Measurements from ENCODE around the gene TMIE. TPM values are rescaled to one million over a fixed set of nuclear protein-coding genes. Genes with fewer than 3 reads are reported as not detected.

The TMIE gene
- total RNA-seq, 1 donor: not detected

GRCh38 chr3:46669191-46669999 is 31.8 kb upstream of the TMIE start:
- TF ChIP-seq CTCF (IDR thresholded peaks at IDR 0.05; ENCODE audit: insufficient read depth, low read depth, low read length): no peak
- H3K4me3 ChIP-seq (ENCODE audit: low read depth, low read length): no peak overlapping the region
- no peak for DNase-seq (ENCODE audit: low read depth)

DNA sequence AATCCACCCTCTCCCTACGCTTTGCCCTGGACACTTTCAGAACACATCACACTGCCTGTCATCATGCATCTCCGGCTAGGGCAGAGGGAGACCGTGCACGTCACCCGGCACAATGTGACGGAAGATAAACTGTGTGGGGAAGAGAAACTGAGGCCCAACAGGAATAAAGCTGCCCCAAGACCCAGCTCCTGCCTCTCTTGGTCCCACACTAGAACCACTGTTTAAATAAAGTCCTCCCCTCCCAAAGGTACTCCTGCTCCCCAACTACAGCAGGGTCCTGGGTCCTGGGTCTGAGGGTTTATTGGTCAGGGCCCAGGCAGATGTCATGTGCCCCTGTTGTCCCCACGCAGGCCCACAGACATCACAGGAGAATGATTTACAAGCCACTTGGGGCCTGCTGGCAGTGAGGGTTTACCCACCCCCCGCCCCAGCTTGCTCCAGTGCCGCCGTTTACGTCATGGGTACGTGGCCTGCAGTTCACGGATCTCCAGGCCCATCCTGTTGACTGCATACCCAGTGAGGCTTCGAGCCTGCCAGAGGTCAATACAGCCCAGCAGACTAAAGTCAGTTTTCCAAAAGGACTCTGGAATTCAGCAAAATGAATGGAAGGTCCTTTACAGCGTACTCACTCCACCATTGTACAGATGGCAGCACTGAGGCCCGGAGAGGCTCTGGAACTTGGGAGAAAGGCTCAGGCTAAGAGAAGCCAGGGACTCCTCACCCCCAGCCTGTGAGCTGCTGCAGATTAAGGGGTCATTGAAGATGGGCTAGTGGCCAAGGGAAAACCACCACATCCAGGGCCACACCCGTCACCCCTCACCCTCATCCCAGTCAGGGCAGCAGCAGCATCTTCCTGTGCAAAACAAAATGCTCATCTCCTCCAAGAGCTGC is 30.9 kb upstream of the TMIE start:
- H3K4me3 ChIP-seq (ENCODE audit: low read depth, low read length): no peak overlapping the region
- DNase-seq (ENCODE audit: low read depth): no peak
- TF ChIP-seq CTCF (IDR thresholded peaks at IDR 0.05; ENCODE audit: insufficient read depth, low read depth, low read length): no peak

- no peak for TF ChIP-seq CTCF (IDR thresholded peaks at IDR 0.05; ENCODE audit: insufficient read depth, low read depth, low read length)
- DNase-seq (ENCODE audit: low read depth): no peak
- no peak overlapping the region for H3K4me3 ChIP-seq (ENCODE audit: low read depth, low read length)
Observed at GRCh38 chr3:46670891-46671427, 30.2 kb upstream of the TMIE start.

DNA sequence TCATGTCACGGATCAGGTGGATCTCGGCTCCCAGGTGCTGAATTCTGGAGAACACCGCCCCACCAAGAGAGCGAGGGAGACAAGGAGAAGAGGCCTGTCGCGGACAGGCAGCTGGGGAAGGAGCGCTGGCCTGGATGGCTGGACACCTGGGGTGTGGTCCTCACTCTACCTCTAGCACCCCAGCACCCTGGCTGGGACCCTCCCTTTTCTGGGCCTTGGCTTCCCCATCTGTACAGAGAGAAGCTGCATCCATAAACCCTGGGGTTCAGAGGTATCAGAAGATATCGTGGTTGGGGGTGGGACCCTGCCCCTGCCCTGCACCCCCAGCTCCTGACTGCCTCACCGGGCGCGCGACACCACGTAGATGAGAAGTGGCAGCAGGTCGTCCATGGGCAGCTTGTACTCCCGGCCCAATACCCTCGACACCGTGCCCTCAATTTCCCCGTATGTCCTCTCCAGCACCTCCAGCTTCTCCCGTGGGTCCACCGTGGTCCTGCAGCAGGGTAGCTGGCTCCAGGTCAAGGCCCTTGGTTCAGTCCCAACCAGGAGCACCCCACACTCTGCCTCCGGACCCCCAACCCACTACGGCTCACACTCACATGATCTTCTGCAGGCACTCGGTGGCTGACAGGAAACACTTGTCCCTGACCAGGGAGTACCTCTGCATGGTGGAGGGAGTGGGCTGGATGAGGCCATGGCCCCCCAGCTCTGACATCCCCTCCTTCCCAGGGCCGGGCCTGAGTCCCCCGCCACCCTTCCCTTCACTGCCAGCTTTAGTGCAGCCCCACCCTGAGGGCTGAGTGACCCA is 29.4 kb upstream of the TMIE start:
- TF ChIP-seq CTCF (IDR thresholded peaks at IDR 0.05; ENCODE audit: insufficient read depth, low read depth, low read length): no peak
- no peak overlapping the region for H3K4me3 ChIP-seq (ENCODE audit: low read depth, low read length)

GRCh38 chr3:46672349-46672695 is 28.9 kb upstream of the TMIE start:
- H3K4me3 ChIP-seq (ENCODE audit: low read depth, low read length): no peak overlapping the region
- DNase-seq (ENCODE audit: low read depth): no peak
- TF ChIP-seq CTCF (IDR thresholded peaks at IDR 0.05; ENCODE audit: insufficient read depth, low read depth, low read length): no peak

More for the DNA sequence above, 29.4 kb upstream of the TMIE start:
- DNase-seq (ENCODE audit: low read depth): no peak

All from fibroblast of villous mesenchyme (primary cell).